ENCODE data around the gene ZDHHC11B.
"Not testable (repeated sequence)": the region's sequence is repeated elsewhere in the genome, so short reads cannot be mapped to it uniquely, and the experiment has no call there.

- TF ChIP-seq POLR2A, CTCF (IDR thresholded peaks at IDR 0.05): not testable (repeated sequence)
Observed at GRCh38 chr5:679166-679895, 105.2 kb downstream of the ZDHHC11B start.
